ENCODE data around the gene MAN1A2. TPM values are rescaled to one million over a fixed set of nuclear protein-coding genes. Genes with fewer than 3 reads are reported as not detected.

MAN1A2 gene
- polyA plus RNA-seq, 3 donors, result 4.0 to 10.5 (median 7.2) TPM

- TF ChIP-seq CTCF (IDR thresholded peaks at IDR 0.05), result no peak
- H3K36me3 ChIP-seq (replicated peaks in 1 of 2; ENCODE audit: control insufficient read depth in 1 of 2, insufficient read depth in 2 of 2, low read length in 2 of 2), result no peaks in the 10 kb centered on the region
- no CpG with 5 or more reads among the region's 5 CpGs for WGBS (ENCODE audit: insufficient coverage)
- no peak overlapping the region for H3K27ac ChIP-seq (ENCODE audit: low read depth in 1 of 2, low read length in 2 of 2)
- no peak overlapping the region for H3K4me3 Mint-ChIP-seq
- H4K20me1 ChIP-seq (ENCODE audit: insufficient read depth, low read length), result peaks cover 42% of the 10 kb centered on the region
- H3K4me2 ChIP-seq (replicated peaks; ENCODE audit: extremely low read depth, low read length, poor library complexity, severe bottlenecking), result no peak overlapping the region
- DNase-seq, result no peak
- H3K4me1 ChIP-seq (ENCODE audit: control insufficient read depth in 1 of 2, insufficient read depth in 2 of 2, low read length in 2 of 2), result peaks cover 21 to 36% of the 10 kb centered on the region in 2 donors
- intact Hi-C loops (cut with micrococcal nuclease), result no loop called here
- H2AFZ ChIP-seq (ENCODE audit: insufficient read depth, low read depth, low read length, poor library complexity, severe bottlenecking), result no peak overlapping the region
- H3K27ac Mint-ChIP-seq, result peak overlapping the region in 1 of 7 donors; percentile 67
- H3K9me3 ChIP-seq (replicated peaks in 1 of 2; ENCODE audit: control insufficient read depth in 1 of 2, insufficient read depth in 1 of 2, low read length in 2 of 2), result peaks cover 0 to 4% of the 10 kb centered on the region in 2 donors
- H3K9me3 Mint-ChIP-seq, result peaks cover 0 to 10% (median 4%) of the 10 kb centered on the region in 7 donors
- no peak overlapping the region for H3K9ac ChIP-seq (ENCODE audit: insufficient read depth, low read length, poor library complexity, severe bottlenecking)
- H3K36me3 Mint-ChIP-seq, result peaks cover 5 to 7% of the 10 kb centered on the region in 2 donors
- no peak overlapping the region for H3K4me3 ChIP-seq (replicated peaks in 1 of 3; ENCODE audit: low read depth in 2 of 3, low read length in 3 of 3)
- peaks cover 0 to 2% (median 0%) of the 10 kb centered on the region in 3 donors for H3K27me3 Mint-ChIP-seq (ENCODE audit: low read depth in 3 of 3)
- no peaks in the 10 kb centered on the region for H3K27me3 ChIP-seq (ENCODE audit: control insufficient read depth in 2 of 2, insufficient read depth in 2 of 2, low read length in 2 of 2)
- peaks cover 97% of the 10 kb centered on the region for H3K79me2 ChIP-seq (ENCODE audit: insufficient read depth, low read length)
- peaks cover 48% of the 10 kb centered on the region for H3K4me1 Mint-ChIP-seq
These were observed 5.7 kb downstream of the MAN1A2 start for GRCh38 chr1:117372863-117373412.

DNA sequence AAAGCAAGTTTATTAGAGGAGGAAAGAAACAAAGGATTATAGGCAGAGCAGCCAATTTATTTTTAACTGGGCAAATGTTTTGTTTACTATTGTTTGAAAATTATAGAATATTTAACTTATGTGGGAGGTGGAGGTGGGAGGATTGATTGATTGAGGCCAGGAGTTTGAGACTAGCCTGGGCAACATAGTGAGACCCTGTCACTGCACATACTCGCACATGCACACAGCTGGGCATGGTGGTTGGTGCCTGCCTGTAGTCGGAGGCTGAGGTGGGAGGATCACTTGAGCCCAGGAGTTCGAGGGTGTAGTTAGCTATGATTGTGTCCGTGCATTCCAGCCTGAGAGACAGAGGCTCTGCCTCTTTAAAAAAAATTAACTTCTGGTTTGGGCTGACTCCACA lies 6.7 kb downstream of the MAN1A2 start:
- H3K36me3 Mint-ChIP-seq, result peaks cover 5 to 7% of the 10 kb centered on the region in 2 donors
- no peak overlapping the region for H3K27ac ChIP-seq (ENCODE audit: low read depth in 1 of 2, low read length in 2 of 2)
- peaks cover 11 to 26% of the 10 kb centered on the region in 2 donors for H3K4me1 ChIP-seq (ENCODE audit: control insufficient read depth in 1 of 2, insufficient read depth in 2 of 2, low read length in 2 of 2)
- no peaks in the 10 kb centered on the region for H3K27me3 ChIP-seq (ENCODE audit: control insufficient read depth in 2 of 2, insufficient read depth in 2 of 2, low read length in 2 of 2)
- no peak for DNase-seq
- H3K79me2 ChIP-seq (ENCODE audit: insufficient read depth, low read length), result peaks cover 96% of the 10 kb centered on the region
- peaks cover 0 to 10% (median 4%) of the 10 kb centered on the region in 7 donors for H3K9me3 Mint-ChIP-seq
- no peak overlapping the region for H3K9ac ChIP-seq (ENCODE audit: insufficient read depth, low read length, poor library complexity, severe bottlenecking)
- H3K27ac Mint-ChIP-seq, result peak overlapping the region in 1 of 7 donors; percentile 40
- 93% methylated on average over 3 of the region's 4 CpGs for WGBS (ENCODE audit: insufficient coverage)
- H3K4me1 Mint-ChIP-seq, result peaks cover 40% of the 10 kb centered on the region
- H4K20me1 ChIP-seq (ENCODE audit: insufficient read depth, low read length), result peaks cover 42% of the 10 kb centered on the region
- intact Hi-C loops (cut with micrococcal nuclease), result no loop called here
- H3K4me3 Mint-ChIP-seq, result no peak overlapping the region
- no peak overlapping the region for H3K4me2 ChIP-seq (replicated peaks; ENCODE audit: extremely low read depth, low read length, poor library complexity, severe bottlenecking)
- H3K36me3 ChIP-seq (replicated peaks in 1 of 2; ENCODE audit: control insufficient read depth in 1 of 2, insufficient read depth in 2 of 2, low read length in 2 of 2), result no peaks in the 10 kb centered on the region
- no peak overlapping the region for H3K4me3 ChIP-seq (replicated peaks in 1 of 3; ENCODE audit: low read depth in 2 of 3, low read length in 3 of 3)
- no peak overlapping the region for H2AFZ ChIP-seq (ENCODE audit: insufficient read depth, low read depth, low read length, poor library complexity, severe bottlenecking)
- peaks cover 0 to 2% (median 0%) of the 10 kb centered on the region in 3 donors for H3K27me3 Mint-ChIP-seq (ENCODE audit: low read depth in 3 of 3)
- TF ChIP-seq CTCF (IDR thresholded peaks at IDR 0.05), result no peak
- peaks cover 0 to 4% of the 10 kb centered on the region in 2 donors for H3K9me3 ChIP-seq (replicated peaks in 1 of 2; ENCODE audit: control insufficient read depth in 1 of 2, insufficient read depth in 1 of 2, low read length in 2 of 2)
